Measurements from ENCODE around the gene GIN1.
A peak's percentile ranks its signal among the peaks of the same experiment; 100 is the strongest.

GRCh38 chr5:103057208-103058130 lies 62.5 kb downstream of the GIN1 start:
- TF ChIP-seq SREBF2 (CRISPR knock-in tag; IDR thresholded peaks at IDR 0.05) (no peak), FOXM1 (IDR thresholded peaks at IDR 0.05; ENCODE audit: low read depth) (no peak; the same call in 1 of the 2 replicates), FOXM1 (CRISPR knock-in tag; IDR thresholded peaks at IDR 0.05; ENCODE audit: low read depth) (no peak), CTCF (IDR thresholded peaks at IDR 0.05 in 2 of 3, conservative IDR thresholded peaks at IDR 0.05 in 1 of 3; ENCODE audit: insufficient read depth in 2 of 3, low read depth in 1 of 3, low read length in 3 of 3) (no peak), NCOA2 (IDR thresholded peaks at IDR 0.05; ENCODE audit: partially characterized antibody in 2 of 2) (no peak), FOS (IDR thresholded peaks at IDR 0.05; ENCODE audit: extremely low read depth, insufficient read length) (no peak)
- TF ChIP-seq, protein P1, sequence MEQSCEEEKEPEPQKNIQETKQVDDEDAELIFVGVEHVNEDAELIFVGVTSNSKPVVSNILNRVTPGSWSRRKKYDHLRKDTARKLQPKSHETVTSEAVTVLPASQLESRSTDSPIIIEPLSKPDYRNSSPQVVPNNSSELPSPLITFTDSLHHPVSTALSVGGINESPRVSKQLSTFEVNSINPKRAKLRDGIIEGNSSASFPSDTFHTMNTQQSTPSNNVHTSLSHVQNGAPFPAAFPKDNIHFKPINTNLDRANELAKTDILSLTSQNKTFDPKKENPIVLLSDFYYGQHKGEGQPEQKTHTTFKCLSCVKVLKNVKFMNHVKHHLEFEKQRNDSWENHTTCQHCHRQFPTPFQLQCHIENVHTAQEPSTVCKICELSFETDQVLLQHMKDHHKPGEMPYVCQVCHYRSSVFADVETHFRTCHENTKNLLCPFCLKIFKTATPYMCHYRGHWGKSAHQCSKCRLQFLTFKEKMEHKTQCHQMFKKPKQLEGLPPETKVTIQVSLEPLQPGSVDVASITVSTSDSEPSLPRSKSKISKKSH (CRISPR knock-in tag; IDR thresholded peaks at IDR 0.05) = no peak
- TF ChIP-seq, protein P2, sequence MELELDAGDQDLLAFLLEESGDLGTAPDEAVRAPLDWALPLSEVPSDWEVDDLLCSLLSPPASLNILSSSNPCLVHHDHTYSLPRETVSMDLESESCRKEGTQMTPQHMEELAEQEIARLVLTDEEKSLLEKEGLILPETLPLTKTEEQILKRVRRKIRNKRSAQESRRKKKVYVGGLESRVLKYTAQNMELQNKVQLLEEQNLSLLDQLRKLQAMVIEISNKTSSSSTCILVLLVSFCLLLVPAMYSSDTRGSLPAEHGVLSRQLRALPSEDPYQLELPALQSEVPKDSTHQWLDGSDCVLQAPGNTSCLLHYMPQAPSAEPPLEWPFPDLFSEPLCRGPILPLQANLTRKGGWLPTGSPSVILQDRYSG (tag; conservative IDR thresholded peaks at IDR 0.05; ENCODE audit: low read depth) = peak; percentile 98
